GM12878 (cell line): ENCODE results near the gene EXOC7. TPM values are rescaled to one million over a fixed set of nuclear protein-coding genes. Genes with fewer than 3 reads are reported as not detected.
A peak's percentile ranks its signal among the peaks of the same experiment; 100 is the strongest.
"Not testable (repeated sequence)": the region's sequence is repeated elsewhere in the genome, so short reads cannot be mapped to it uniquely, and the experiment has no call there.

Source experiments
- ATAC-seq: fragments of 200-7000 bp; cut with Tn5 transposase; 3 replicates; pipeline ENCODE4 v1.9.1; 2020; ENCODE audit warnings: mild to moderate bottlenecking, moderate library complexity
- BruUV-seq: library from RNA; stranded (reverse); fragments of 400-500 nt; replicated peaks from 2 replicates; lab custom pipeline; 2021; lab: Mats Ljungman, UMichigan
- CTCF ChIA-PET: fragments of 300-600 bp; sonication (Branson Sonifier 250); formaldehyde crosslinking; extraction: SDS; loops from one replicate; lab custom pipeline; 2021; ENCODE audit warnings: inconsistent platforms; lab: Yijun Ruan, JAX
- POLR2A ChIA-PET: fragments of 350-600 bp; formaldehyde crosslinking; extraction: SDS; loops from one replicate; lab custom pipeline; 2021; ENCODE audit warnings: inconsistent platforms; lab: Charles Lee
- RAD21 ChIA-PET: fragments of 300-600 bp; sonication (Branson Sonifier 250); formaldehyde crosslinking; loops from one replicate; lab custom pipeline; 2023; ENCODE audit warnings: antibody characterized with exemption; ENCODE audit not compliant: unreplicated experiment; lab: Charles Lee
- SMC1A ChIA-PET: fragments of 300-600 bp; sonication (Branson Sonifier 250); formaldehyde crosslinking; loops from one replicate; lab custom pipeline; 2023; ENCODE audit not compliant: unreplicated experiment, uncharacterized antibody; lab: Charles Lee
- DNase-seq: peaks from one replicate; pipeline ENCODE4 v3.0.0-alpha.2; 2011; ENCODE audit warnings: low read depth, low spot score
- FAIRE-seq: peaks from 3 replicates; lab custom pipeline; 2011; peaks lifted over from hg19 to GRCh38; lab: Jason Lieb, UNC
- H2AFZ ChIP-seq: 2 replicates; pipeline ENCODE4 v1.6.0; 2011; ENCODE audit warnings: low read depth, low read length, control low read depth; ENCODE audit not compliant: control insufficient read depth
- H3K27ac ChIP-seq: 2 replicates; pipeline ENCODE4 v1.5.1; 2011; ENCODE audit warnings: control low read depth; ENCODE audit not compliant: control insufficient read depth, insufficient read depth
- H3K27me3 ChIP-seq, 2 experiments: replicated peaks in 1 of 2; 2 replicates each; pipeline versions ENCODE4 v1.6.0 to v1.6.1; 2011; ENCODE audit warnings: low read length in 1 of 2; ENCODE audit not compliant: control insufficient read depth in 2 of 2, insufficient read depth in 2 of 2
- H3K36me3 ChIP-seq, 2 experiments: 2 replicates each; pipeline ENCODE4 v1.5.1; 2011; ENCODE audit warnings: low read length in 1 of 2; ENCODE audit not compliant: control insufficient read depth in 2 of 2, insufficient read depth in 2 of 2
- H3K4me1 ChIP-seq: 2 replicates; pipeline ENCODE4 v1.6.1; 2011; ENCODE audit warnings: mild to moderate bottlenecking, low read length, moderate library complexity, mixed read lengths; ENCODE audit not compliant: control insufficient read depth, insufficient read depth
- H3K4me2 ChIP-seq: 2 replicates; pipeline ENCODE4 v1.6.0; 2011; ENCODE audit warnings: control low read depth; ENCODE audit not compliant: control insufficient read depth, insufficient read depth
- H3K4me3 ChIP-seq: fragments of 200-600 bp; sonication (generic); 2 replicates; pipeline ENCODE4 v1.5.1; 2016
- H3K79me2 ChIP-seq: 2 replicates; pipeline ENCODE4 v1.6.0; 2011; ENCODE audit warnings: low read length; ENCODE audit not compliant: control insufficient read depth, insufficient read depth
- H3K9ac ChIP-seq: 2 replicates; pipeline ENCODE4 v1.8.0; 2011; ENCODE audit warnings: low read length, control low read depth, mixed read lengths; ENCODE audit not compliant: control insufficient read depth, insufficient read depth
- H3K9me3 ChIP-seq: replicated peaks from 3 replicates; pipeline ENCODE4 v1.5.1; 2011; ENCODE audit warnings: mild to moderate bottlenecking, low read length; ENCODE audit not compliant: control insufficient read depth, insufficient read depth
- H4K20me1 ChIP-seq: 2 replicates; pipeline ENCODE4 v1.6.0; 2011; ENCODE audit not compliant: control insufficient read depth, insufficient read depth
- CEBPB ChIP-seq, 2 experiments: fragments of 150-350 bp in 1 of 2; IDR thresholded peaks; 2 replicates each; pipeline ENCODE4 v1.6.1; 2012 to 2014; ENCODE audit warnings: low read depth in 2 of 2, low read length in 2 of 2, borderline replicate concordance in 1 of 2, inconsistent platforms in 1 of 2
- FOS ChIP-seq: IDR thresholded peaks from 3 replicates; pipeline ENCODE4 v1.6.1; 2011; ENCODE audit warnings: borderline replicate concordance; ENCODE audit not compliant: insufficient read length; ENCODE audit errors: extremely low read depth
- GABPA ChIP-seq: IDR thresholded peaks from 2 replicates; pipeline ENCODE4 v1.6.1; 2014; ENCODE audit warnings: antibody characterized with exemption, low read depth, mild to moderate bottlenecking, inconsistent platforms
- KLF5 ChIP-seq: fragments of 450-650 bp; IDR thresholded peaks from 2 replicates; pipeline ENCODE4 v1.6.1; 2014; ENCODE audit warnings: mild to moderate bottlenecking; ENCODE audit not compliant: partially characterized antibody
- POLR2A ChIP-seq: IDR thresholded peaks from 2 replicates; pipeline ENCODE4 v1.6.1; 2011; ENCODE audit warnings: low read depth, mild to moderate bottlenecking, low read length
- RELA ChIP-seq: fragments of 450-650 bp; IDR thresholded peaks from 2 replicates; pipeline ENCODE4 v1.8.0; 2014; ENCODE audit warnings: borderline replicate concordance; ENCODE audit not compliant: partially characterized antibody
- SREBF1 ChIP-seq: IDR thresholded peaks from 2 replicates; pipeline ENCODE4 v1.6.1; 2012; ENCODE audit warnings: mild to moderate bottlenecking, low read length
- TCF3 ChIP-seq: IDR thresholded peaks from 2 replicates; pipeline ENCODE4 v1.6.1; 2012; ENCODE audit warnings: low read depth, mild to moderate bottlenecking, low read length, borderline replicate concordance; ENCODE audit not compliant: insufficient read depth
- YY1 ChIP-seq: IDR thresholded peaks from 2 replicates; pipeline ENCODE4 v1.6.1; 2011; ENCODE audit warnings: low read depth, mild to moderate bottlenecking, low read length
- ZNF217 ChIP-seq: fragments of 450-650 bp; IDR thresholded peaks from 2 replicates; pipeline ENCODE4 v1.6.1; 2017; ENCODE audit warnings: antibody characterized with exemption, mild to moderate bottlenecking
- WGBS: methylation state at CpG from one replicate; pipeline ENCODE4 v1.1.6; 2016; ENCODE audit warnings: low lambda C conversion rate; ENCODE audit not compliant: insufficient replicate concordance, insufficient coverage; ENCODE audit errors: missing lambda C conversion rate; 5-methylcytosine and 5-hydroxymethylcytosine counted together
- in situ Hi-C: fragments of 300-500 bp; cut with MboI; formaldehyde crosslinking; loops from 9 replicates; pipeline ENCODE4 v1.14.3; 2018; ENCODE audit warnings: mixed read lengths
- intact Hi-C: fragments of 100-400 bp; cut with micrococcal nuclease; formaldehyde crosslinking; loops from one replicate; pipeline ENCODE4 v1.14.2; 2022; ENCODE audit not compliant: unreplicated experiment
- polyA plus RNA-seq, 11 experiments: library from polyadenylated mRNA; depleted of rRNA in 4 of 11; unstranded in 6 of 11; stranded (reverse) in 5 of 11; fragments of >200 nt; fragmentation: Nextera tagmentation in 4 of 11; fragmentation: Illumina TruSeq in 1 of 11; extraction: Ambion mirVana in 4 of 11; extraction: Trizol in 1 of 11; gene quantifications; 1 replicate in 1 of 11; 2 replicates in 10 of 11; pipeline versions ENCODE4 v1.2.1 to v1.2.3, GENCODE V29; 2011 to 2016; ENCODE audit warnings: inconsistent platforms in 2 of 11, missing spikeins in 2 of 11, low read depth in 1 of 11
- total RNA-seq, 4 experiments: library from RNA; depleted of rRNA in 3 of 4; stranded (reverse); fragments of >200 nt in 3 of 4; fragmentation: Illumina TruSeq in 1 of 4; extraction: Trizol in 1 of 4; gene quantifications; 2 replicates each; pipeline versions ENCODE4 v1.2.1 to v1.2.3, GENCODE V29; 2013 to 2021
- TF ChIP-seq, protein P1 (sequence below): fragments of 450-650 bp; IDR thresholded peaks from 2 replicates; pipeline ENCODE4 v1.6.1; 2017; ENCODE audit warnings: borderline replicate concordance

The EXOC7 gene
- total and polyA plus RNA-seq, 10 of the 15 experiments (the other 5 are each of a cell fraction or from before 2014, with no cell fraction given), result 18.8 to 71.3 (median 48.2) TPM

DNA sequence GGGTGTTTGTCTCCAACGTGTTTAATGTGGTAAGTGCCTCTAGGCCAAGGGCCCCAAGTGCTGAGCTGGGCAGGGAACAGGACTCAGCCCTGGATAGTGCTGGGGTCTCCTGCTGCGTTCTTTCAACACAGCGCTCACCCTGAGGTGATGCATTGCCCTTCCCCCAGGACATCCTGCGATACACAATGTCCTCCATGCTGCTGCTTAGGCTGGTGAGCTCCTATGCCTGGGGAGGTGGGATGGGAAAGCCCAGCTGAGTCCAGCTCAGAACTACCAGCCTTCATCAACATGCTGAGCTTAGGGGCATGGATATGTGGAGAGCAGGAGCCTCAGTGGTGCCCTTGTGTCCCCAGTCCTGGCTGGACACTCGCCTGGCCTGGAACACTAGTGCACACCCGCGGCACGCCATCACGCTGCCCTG, 24.0 kb downstream of the EXOC7 start (continued):
- TF ChIP-seq, protein P1, sequence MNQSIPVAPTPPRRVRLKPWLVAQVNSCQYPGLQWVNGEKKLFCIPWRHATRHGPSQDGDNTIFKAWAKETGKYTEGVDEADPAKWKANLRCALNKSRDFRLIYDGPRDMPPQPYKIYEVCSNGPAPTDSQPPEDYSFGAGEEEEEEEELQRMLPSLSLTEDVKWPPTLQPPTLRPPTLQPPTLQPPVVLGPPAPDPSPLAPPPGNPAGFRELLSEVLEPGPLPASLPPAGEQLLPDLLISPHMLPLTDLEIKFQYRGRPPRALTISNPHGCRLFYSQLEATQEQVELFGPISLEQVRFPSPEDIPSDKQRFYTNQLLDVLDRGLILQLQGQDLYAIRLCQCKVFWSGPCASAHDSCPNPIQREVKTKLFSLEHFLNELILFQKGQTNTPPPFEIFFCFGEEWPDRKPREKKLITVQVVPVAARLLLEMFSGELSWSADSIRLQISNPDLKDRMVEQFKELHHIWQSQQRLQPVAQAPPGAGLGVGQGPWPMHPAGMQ, result no peak
- TF ChIP-seq CEBPB (IDR thresholded peaks at IDR 0.05; ENCODE audit: borderline replicate concordance in 1 of 2, low read depth in 2 of 2, low read length in 2 of 2) (no peak), SREBF1 (no peak), YY1 (no peak), RELA (no peak), KLF5 (no peak)

DNA sequence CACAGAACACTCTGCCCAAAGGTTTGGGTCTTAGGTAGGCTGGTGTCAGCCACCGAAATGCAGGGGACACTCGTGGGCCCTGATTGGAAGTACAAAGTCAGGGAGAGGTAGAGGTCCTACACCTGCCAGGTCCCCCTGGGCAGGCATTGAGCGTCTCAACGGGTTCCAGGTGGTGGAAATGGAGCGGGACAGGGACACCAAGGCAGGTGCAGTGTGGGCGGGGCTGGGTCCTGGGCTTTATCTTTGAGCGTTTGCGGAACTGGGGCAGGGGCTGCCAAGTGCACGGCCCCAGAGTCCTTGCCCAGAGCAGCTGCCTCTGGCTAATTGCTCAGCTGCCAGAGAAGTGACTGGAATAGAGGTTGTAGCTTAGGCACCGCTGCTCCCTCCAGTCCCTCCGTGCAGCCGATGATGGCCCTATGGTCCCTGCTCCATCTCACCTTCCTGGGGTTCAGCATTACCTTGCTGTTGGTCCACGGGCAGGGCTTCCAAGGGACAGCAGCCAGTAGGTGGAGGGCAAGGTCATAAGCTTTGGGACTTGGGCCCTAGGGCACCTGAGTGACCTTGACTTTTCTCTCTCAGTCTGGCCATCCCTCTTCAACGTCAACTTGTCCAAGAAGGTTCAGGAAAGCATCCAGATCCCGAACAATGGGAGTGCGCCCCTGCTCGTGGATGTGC, 24.6 kb downstream of the EXOC7 start, which contains the start of gene ZACN:
TSS of gene ZACN (plus strand) at position 323 of the 675 bp plus-strand sequence. CDS start at position 406, 83 bp downstream.
- TF ChIP-seq TCF3, result 0 out of 2 replicates have a peak, but pooled peaks have one; percentile 2
- no peak for TF ChIP-seq FOS
- no peak for TF ChIP-seq GABPA
- TF ChIP-seq ZNF217, result no peak
- TF ChIP-seq SREBF1, result no peak
- TF ChIP-seq POLR2A, result 0 out of 2 replicates have a peak, but pooled peaks have one; percentile 2
- SMC1A ChIA-PET, result no interaction called here
- RAD21 ChIA-PET, result no interaction called here
- BruUV-seq, result no TSS peak
- H3K4me3 ChIP-seq, result no peak within 1 kb of the TSS
- POLR2A ChIA-PET, result interaction anchor here (0.8 kb wide), 1 partner anchor 232 kb away, joined by 3 read pairs; no protein-coding TSS in a partner anchor
- DNase-seq (no peak), FAIRE-seq (no peak), ATAC-seq (no peak)
- no peak within 1 kb of the TSS for H3K27ac ChIP-seq
- intact Hi-C loops, result no loop called here
- H3K9me3 ChIP-seq, result no peaks in the 10 kb centered on the region
- in situ Hi-C loops, result no loop called here
- no peak within 1 kb of the TSS for H3K4me2 ChIP-seq
- H3K36me3 ChIP-seq, result peaks cover 0 to 1% of the 10 kb centered on the region in 2 experiments; a peak in 1 of 4 replicates
- H3K9ac ChIP-seq, result no peak within 1 kb of the TSS
- no peak within 1 kb of the TSS for H2AFZ ChIP-seq
- H4K20me1 ChIP-seq, result no peaks in the 10 kb centered on the region
- no peaks in the 10 kb centered on the region for H3K4me1 ChIP-seq
- no peaks in the 10 kb centered on the region for H3K79me2 ChIP-seq
- WGBS, result 46% methylated on average over 17 of the region's 17 CpGs
- CTCF ChIA-PET, result interaction anchor here (1.1 kb wide), 1 partner anchor 65 kb away, joined by 3 read pairs; no protein-coding TSS in a partner anchor
- peaks cover 7 to 26% of the 10 kb centered on the region in 2 experiments; a peak in 3 of 4 replicates for H3K27me3 ChIP-seq

GRCh38 chr17:76078370-76078769, 25.2 kb downstream of the EXOC7 start:
- DNase-seq, H3K9me3 ChIP-seq, in situ Hi-C loops, H2AFZ ChIP-seq, H4K20me1 ChIP-seq, RAD21 ChIA-PET, H3K79me2 ChIP-seq, FAIRE-seq, SMC1A ChIA-PET, H3K4me3 ChIP-seq, H3K36me3 ChIP-seq, CTCF ChIA-PET, H3K4me2 ChIP-seq, ATAC-seq, intact Hi-C loops, H3K4me1 ChIP-seq, BruUV-seq, H3K27ac ChIP-seq, H3K9ac ChIP-seq: not testable (repeated sequence)
- POLR2A ChIA-PET, result interaction anchor here (0.8 kb wide), 1 partner anchor 232 kb away, joined by 3 read pairs; no protein-coding TSS in a partner anchor
- H3K27me3 ChIP-seq, result peaks cover 7 to 26% of the 10 kb centered on the region in 2 experiments; a peak in 3 of 4 replicates
- WGBS, result 47% methylated on average over 5 of the region's 5 CpGs
